ENCODE measurements around the gene MAST4.

Gene MAST4

GRCh38 chr5:66903709-66904108, 307.5 kb downstream of the MAST4 start:
- no peak for DNase-seq (ENCODE audit: low spot score)

- DNase-seq (ENCODE audit: low spot score) = no peak
Measured at GRCh38 chr5:66904189-66904588, 308.0 kb downstream of the MAST4 start.

GRCh38 chr5:66906021-66906420, 309.8 kb downstream of the MAST4 start:
- no peak for DNase-seq (ENCODE audit: low spot score)

GRCh38 chr5:66908230-66908629, 312.0 kb downstream of the MAST4 start:
- no peak for DNase-seq (ENCODE audit: low spot score)

GRCh38 chr5:66909364-66909763, 313.2 kb downstream of the MAST4 start:
- DNase-seq (ENCODE audit: low spot score) = no peak

- no peak for DNase-seq (ENCODE audit: low spot score)
Measured at GRCh38 chr5:66912787-66913186, 316.6 kb downstream of the MAST4 start.

GRCh38 chr5:66915531-66915930, 319.3 kb downstream of the MAST4 start:
- no peak for DNase-seq (ENCODE audit: low spot score)

- no peak for DNase-seq (ENCODE audit: low spot score)
Measured at GRCh38 chr5:66922881-66923280, 326.7 kb downstream of the MAST4 start.

GRCh38 chr5:66923457-66923856, 327.3 kb downstream of the MAST4 start:
- no peak for DNase-seq (ENCODE audit: low spot score)

GRCh38 chr5:66923922-66924321, 327.7 kb downstream of the MAST4 start:
- DNase-seq (ENCODE audit: low spot score) = no peak

GRCh38 chr5:66927140-66927539, 330.9 kb downstream of the MAST4 start:
- DNase-seq (ENCODE audit: low spot score) = no peak

GRCh38 chr5:66929281-66929680, 333.1 kb downstream of the MAST4 start:
- peak; percentile 29 for DNase-seq (ENCODE audit: low spot score)

- no peak for DNase-seq (ENCODE audit: low spot score)
Measured at GRCh38 chr5:66929995-66930394, 333.8 kb downstream of the MAST4 start.

GRCh38 chr5:66931651-66932050, 335.5 kb downstream of the MAST4 start:
- no peak for DNase-seq (ENCODE audit: low spot score)

- no peak for DNase-seq (ENCODE audit: low spot score)
Measured at GRCh38 chr5:66932457-66932856, 336.3 kb downstream of the MAST4 start.

GRCh38 chr5:66933066-66933465, 336.9 kb downstream of the MAST4 start:
- DNase-seq (ENCODE audit: low spot score) = no peak

GRCh38 chr5:66939094-66939493, 342.9 kb downstream of the MAST4 start:
- DNase-seq (ENCODE audit: low spot score) = no peak

- DNase-seq (ENCODE audit: low spot score) = no peak
Measured at GRCh38 chr5:66945389-66946349, 349.5 kb downstream of the MAST4 start.

GRCh38 chr5:66947458-66947857, 351.3 kb downstream of the MAST4 start:
- no peak for DNase-seq (ENCODE audit: low spot score)

GRCh38 chr5:66949066-66949465, 352.9 kb downstream of the MAST4 start:
- no peak for DNase-seq (ENCODE audit: low spot score)

- DNase-seq (ENCODE audit: low spot score) = no peak
Measured at GRCh38 chr5:66952153-66952552, 356.0 kb downstream of the MAST4 start.

GRCh38 chr5:66956439-66956838, 360.2 kb downstream of the MAST4 start:
- no peak for DNase-seq (ENCODE audit: low spot score)

GRCh38 chr5:66958201-66958979, 362.2 kb downstream of the MAST4 start:
- DNase-seq (ENCODE audit: low spot score) = no peak

Measured in SK-N-DZ (cell line).